ENCODE results near the gene COL4A5.

DNA sequence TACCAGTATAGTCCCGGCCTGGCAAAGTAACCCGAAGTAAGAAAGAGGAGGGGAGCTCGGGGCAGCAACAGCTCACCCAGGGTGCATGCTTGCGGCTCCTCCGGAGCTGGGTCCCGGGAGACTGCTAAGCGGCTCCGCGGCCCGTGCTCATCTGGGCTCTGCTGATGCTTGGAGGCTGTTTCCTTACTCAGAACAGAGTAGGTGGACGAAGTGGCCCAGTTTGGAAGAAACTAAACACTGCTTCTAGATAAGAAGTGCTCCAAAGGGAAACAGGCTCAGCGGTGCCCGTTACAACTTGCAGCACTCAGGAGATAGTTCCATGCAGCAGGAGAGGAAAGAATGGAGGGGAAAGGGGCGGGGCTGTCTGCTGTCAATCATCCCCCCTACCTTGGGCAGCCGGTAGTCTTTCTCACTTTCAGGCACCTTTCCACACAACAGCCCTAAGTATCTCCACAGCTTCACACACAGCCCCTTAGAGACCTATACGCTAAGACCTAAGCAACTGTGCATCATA lies 1.5 kb upstream of the COL4A5 start, which contains the start of gene COL4A6:
- no peak for TF ChIP-seq GATA3 (IDR thresholded peaks at IDR 0.05; ENCODE audit: low read depth, low read length)
- no peak for TF ChIP-seq GATA2 (IDR thresholded peaks at IDR 0.05; ENCODE audit: low read depth, low read length)
